Measurements from ENCODE around the gene HOMER2.

DNA sequence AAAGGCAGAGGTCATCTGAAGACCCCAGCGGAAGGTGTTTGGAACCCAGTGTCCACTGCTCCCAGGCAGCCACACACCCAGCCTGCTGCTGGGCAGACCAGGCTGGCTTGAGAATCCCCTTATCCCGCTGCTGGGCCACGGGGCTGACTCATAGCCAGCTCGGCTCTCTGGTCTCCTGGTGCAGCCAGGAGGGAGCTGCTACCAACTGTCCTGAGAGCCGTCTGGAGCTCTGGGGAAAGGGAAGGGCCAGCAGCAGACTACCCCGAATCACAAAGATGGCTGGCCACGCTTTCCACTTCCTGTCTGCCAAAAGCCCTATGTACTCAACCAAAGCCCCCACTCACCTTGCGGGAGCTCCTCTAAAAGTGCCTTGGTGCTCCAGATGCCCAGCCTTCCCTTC is 104.8 kb downstream of the HOMER2 start:
- TF ChIP-seq, protein P1, sequence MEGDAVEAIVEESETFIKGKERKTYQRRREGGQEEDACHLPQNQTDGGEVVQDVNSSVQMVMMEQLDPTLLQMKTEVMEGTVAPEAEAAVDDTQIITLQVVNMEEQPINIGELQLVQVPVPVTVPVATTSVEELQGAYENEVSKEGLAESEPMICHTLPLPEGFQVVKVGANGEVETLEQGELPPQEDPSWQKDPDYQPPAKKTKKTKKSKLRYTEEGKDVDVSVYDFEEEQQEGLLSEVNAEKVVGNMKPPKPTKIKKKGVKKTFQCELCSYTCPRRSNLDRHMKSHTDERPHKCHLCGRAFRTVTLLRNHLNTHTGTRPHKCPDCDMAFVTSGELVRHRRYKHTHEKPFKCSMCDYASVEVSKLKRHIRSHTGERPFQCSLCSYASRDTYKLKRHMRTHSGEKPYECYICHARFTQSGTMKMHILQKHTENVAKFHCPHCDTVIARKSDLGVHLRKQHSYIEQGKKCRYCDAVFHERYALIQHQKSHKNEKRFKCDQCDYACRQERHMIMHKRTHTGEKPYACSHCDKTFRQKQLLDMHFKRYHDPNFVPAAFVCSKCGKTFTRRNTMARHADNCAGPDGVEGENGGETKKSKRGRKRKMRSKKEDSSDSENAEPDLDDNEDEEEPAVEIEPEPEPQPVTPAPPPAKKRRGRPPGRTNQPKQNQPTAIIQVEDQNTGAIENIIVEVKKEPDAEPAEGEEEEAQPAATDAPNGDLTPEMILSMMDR (IDR thresholded peaks at IDR 0.05; ENCODE audit: insufficient read depth, low read length): no peak
- no peak for TF ChIP-seq GABPA (IDR thresholded peaks at IDR 0.05; ENCODE audit: low read depth)
- TF ChIP-seq, protein P2, sequence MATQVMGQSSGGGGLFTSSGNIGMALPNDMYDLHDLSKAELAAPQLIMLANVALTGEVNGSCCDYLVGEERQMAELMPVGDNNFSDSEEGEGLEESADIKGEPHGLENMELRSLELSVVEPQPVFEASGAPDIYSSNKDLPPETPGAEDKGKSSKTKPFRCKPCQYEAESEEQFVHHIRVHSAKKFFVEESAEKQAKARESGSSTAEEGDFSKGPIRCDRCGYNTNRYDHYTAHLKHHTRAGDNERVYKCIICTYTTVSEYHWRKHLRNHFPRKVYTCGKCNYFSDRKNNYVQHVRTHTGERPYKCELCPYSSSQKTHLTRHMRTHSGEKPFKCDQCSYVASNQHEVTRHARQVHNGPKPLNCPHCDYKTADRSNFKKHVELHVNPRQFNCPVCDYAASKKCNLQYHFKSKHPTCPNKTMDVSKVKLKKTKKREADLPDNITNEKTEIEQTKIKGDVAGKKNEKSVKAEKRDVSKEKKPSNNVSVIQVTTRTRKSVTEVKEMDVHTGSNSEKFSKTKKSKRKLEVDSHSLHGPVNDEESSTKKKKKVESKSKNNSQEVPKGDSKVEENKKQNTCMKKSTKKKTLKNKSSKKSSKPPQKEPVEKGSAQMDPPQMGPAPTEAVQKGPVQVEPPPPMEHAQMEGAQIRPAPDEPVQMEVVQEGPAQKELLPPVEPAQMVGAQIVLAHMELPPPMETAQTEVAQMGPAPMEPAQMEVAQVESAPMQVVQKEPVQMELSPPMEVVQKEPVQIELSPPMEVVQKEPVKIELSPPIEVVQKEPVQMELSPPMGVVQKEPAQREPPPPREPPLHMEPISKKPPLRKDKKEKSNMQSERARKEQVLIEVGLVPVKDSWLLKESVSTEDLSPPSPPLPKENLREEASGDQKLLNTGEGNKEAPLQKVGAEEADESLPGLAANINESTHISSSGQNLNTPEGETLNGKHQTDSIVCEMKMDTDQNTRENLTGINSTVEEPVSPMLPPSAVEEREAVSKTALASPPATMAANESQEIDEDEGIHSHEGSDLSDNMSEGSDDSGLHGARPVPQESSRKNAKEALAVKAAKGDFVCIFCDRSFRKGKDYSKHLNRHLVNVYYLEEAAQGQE (IDR thresholded peaks at IDR 0.05; ENCODE audit: insufficient replicate concordance, low read depth): no peak

Data from HL-60 (cell line).